Keratinocyte (primary cell): ENCODE results near the gene ZBP1.

ENCODE experiments used
- EZH2 ChIP-seq: IDR thresholded peaks from one replicate; pipeline ENCODE4 v1.6.1; 2012; ENCODE audit warnings: inconsistent platforms, mild to moderate bottlenecking, low read length, moderate library complexity
- TF ChIP-seq, protein P1 (sequence below), 3 experiments: IDR thresholded peaks in 1 of 3; conservative IDR thresholded peaks in 1 of 3; optimal IDR thresholded peaks in 1 of 3; 2 replicates in 2 of 3; 3 replicates in 1 of 3; pipeline versions ENCODE3 to v1.5.1; 2011; ENCODE audit warnings: low read length in 3 of 3, mild to moderate bottlenecking in 3 of 3, moderate library complexity in 2 of 3, control low read depth in 1 of 3, inconsistent platforms in 1 of 3; ENCODE audit not compliant: insufficient read depth in 2 of 3; ENCODE audit errors: extremely low read depth in 1 of 3

DNA sequence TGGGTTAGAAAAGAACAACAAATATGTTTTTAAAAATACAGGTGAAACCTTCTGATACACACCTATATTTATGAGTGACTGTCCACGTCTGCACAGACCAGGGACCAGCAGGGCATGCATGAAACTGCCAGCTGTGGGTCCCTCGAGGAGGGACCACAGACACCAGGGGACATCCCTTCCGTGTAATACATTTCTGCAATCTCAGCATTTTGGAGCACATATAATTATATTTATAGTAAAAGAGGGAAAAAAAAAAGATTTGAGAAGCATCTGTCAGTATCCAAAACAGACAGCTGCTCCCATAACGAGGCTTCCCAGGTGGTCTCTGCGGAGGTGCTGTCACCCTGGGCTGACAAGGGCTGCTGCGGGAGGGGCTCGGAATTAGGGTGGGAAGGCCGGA lies 49.4 kb upstream of the ZBP1 start:
- TF ChIP-seq, protein P1, sequence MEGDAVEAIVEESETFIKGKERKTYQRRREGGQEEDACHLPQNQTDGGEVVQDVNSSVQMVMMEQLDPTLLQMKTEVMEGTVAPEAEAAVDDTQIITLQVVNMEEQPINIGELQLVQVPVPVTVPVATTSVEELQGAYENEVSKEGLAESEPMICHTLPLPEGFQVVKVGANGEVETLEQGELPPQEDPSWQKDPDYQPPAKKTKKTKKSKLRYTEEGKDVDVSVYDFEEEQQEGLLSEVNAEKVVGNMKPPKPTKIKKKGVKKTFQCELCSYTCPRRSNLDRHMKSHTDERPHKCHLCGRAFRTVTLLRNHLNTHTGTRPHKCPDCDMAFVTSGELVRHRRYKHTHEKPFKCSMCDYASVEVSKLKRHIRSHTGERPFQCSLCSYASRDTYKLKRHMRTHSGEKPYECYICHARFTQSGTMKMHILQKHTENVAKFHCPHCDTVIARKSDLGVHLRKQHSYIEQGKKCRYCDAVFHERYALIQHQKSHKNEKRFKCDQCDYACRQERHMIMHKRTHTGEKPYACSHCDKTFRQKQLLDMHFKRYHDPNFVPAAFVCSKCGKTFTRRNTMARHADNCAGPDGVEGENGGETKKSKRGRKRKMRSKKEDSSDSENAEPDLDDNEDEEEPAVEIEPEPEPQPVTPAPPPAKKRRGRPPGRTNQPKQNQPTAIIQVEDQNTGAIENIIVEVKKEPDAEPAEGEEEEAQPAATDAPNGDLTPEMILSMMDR (optimal IDR thresholded peaks at IDR 0.05 in 1 of 3, IDR thresholded peaks at IDR 0.05 in 1 of 3, conservative IDR thresholded peaks at IDR 0.05 in 1 of 3; ENCODE audit: extremely low read depth in 1 of 3, insufficient read depth in 2 of 3, low read length in 3 of 3): no peak
- no peak for TF ChIP-seq EZH2
